ENCODE results near the gene OR2B2. TPM values are rescaled to one million over a fixed set of nuclear protein-coding genes. Genes with fewer than 3 reads are reported as not detected.

Gene OR2B2
- not detected for total RNA-seq
- not detected for polyA plus RNA-seq (ENCODE audit: insufficient read depth, low read depth, low replicate concordance)
- long read RNA-seq, donor 1: 0 reads
- long read RNA-seq, donor 2: 0 reads
- long read RNA-seq, donor 3: 0 reads
- long read RNA-seq, donor 4: 0 reads
- long read RNA-seq, donor 5: 0 reads
- long read RNA-seq, donor 6: 0 reads
- long read RNA-seq, donor 7: 0 reads
- long read RNA-seq, donor 8: 0 reads
- long read RNA-seq, donor 9: 0 reads
- long read RNA-seq, donor 10: 0 reads

DNA sequence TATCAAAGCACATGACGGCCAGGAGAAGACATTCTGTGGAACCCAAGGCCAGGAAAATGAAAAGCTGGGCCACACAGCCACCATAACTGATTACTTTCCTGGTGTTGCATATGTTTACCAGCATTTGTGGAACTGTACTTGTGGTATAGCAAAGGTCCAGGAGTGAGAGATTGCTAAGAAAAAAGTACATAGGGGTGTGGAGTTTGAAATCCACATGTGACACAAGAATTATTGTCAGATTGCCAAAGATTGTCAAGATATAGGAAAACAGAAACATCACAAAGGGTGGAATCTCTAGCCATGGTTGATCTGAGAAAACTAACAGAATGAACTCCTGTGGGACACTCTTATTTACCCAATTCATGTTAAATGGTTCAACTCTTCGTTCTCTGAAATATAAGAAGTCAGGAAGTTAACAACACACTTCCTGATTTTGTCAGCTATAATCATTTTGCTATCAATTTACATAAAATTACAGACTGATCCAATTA, at the start of gene OR2B2:
OR2B2 (minus strand) TSS at position 441 of the 491 bp plus-strand sequence; CDS start at position 364, 77 bp downstream.
- no peaks in the 10 kb centered on the region for H3K36me3 ChIP-seq (ENCODE audit: control insufficient read depth in 2 of 3, insufficient read depth in 3 of 3, low read length in 3 of 3)
- DNase-seq (no peak), FAIRE-seq (no peak)
- no peak within 1 kb of the TSS for H3K9ac ChIP-seq (ENCODE audit: low read length in 3 of 3)
- intact Hi-C loops (cut with DNase I): no loop called here
- H3K4me3 ChIP-seq (ENCODE audit: low read length in 3 of 3): no peak within 1 kb of the TSS
- H3K9me3 ChIP-seq (ENCODE audit: control insufficient read depth in 2 of 3, insufficient read depth in 1 of 3, low read length in 3 of 3): no peaks in the 10 kb centered on the region
- H3K4me1 ChIP-seq (ENCODE audit: control insufficient read depth in 2 of 3, insufficient read depth in 2 of 3, low read depth in 1 of 3, low read length in 3 of 3): no peaks in the 10 kb centered on the region
- TF ChIP-seq, protein P1, sequence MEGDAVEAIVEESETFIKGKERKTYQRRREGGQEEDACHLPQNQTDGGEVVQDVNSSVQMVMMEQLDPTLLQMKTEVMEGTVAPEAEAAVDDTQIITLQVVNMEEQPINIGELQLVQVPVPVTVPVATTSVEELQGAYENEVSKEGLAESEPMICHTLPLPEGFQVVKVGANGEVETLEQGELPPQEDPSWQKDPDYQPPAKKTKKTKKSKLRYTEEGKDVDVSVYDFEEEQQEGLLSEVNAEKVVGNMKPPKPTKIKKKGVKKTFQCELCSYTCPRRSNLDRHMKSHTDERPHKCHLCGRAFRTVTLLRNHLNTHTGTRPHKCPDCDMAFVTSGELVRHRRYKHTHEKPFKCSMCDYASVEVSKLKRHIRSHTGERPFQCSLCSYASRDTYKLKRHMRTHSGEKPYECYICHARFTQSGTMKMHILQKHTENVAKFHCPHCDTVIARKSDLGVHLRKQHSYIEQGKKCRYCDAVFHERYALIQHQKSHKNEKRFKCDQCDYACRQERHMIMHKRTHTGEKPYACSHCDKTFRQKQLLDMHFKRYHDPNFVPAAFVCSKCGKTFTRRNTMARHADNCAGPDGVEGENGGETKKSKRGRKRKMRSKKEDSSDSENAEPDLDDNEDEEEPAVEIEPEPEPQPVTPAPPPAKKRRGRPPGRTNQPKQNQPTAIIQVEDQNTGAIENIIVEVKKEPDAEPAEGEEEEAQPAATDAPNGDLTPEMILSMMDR (IDR thresholded peaks at IDR 0.05; ENCODE audit: borderline replicate concordance, extremely low read depth, insufficient read depth): no peak
- H3K27ac ChIP-seq (ENCODE audit: low read depth in 2 of 2, low read length in 2 of 2): no peak within 1 kb of the TSS
- no peaks in the 10 kb centered on the region for H3K27me3 ChIP-seq (ENCODE audit: control insufficient read depth, insufficient read depth, low read length)

DNA sequence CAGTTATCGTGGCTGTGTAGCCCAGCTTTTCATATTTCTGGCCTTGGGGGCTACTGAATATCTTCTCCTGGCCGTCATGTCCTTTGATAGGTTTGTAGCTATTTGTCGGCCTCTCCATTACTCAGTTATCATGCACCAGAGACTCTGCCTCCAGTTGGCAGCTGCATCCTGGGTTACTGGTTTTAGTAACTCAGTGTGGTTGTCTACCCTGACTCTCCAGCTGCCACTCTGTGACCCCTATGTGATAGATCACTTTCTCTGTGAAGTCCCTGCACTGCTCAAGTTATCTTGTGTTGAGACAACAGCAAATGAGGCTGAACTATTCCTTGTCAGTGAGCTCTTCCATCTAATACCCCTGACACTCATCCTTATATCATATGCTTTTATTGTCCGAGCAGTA, 45.3 kb upstream of the OR2B2 start:
- Histone ChIP-seq H3K27ac (ENCODE audit: low read depth in 2 of 2, low read length in 2 of 2) (no peak overlapping the region), H3K4me3 (ENCODE audit: low read length in 3 of 3) (no peak overlapping the region), H3K9ac (ENCODE audit: low read length in 3 of 3) (no peak overlapping the region), H3K36me3 (ENCODE audit: control insufficient read depth in 2 of 3, insufficient read depth in 3 of 3, low read length in 3 of 3) (no peaks in the 10 kb centered on the region), H3K4me1 (ENCODE audit: control insufficient read depth in 2 of 3, insufficient read depth in 2 of 3, low read depth in 1 of 3, low read length in 3 of 3) (no peaks in the 10 kb centered on the region), H3K9me3 (ENCODE audit: control insufficient read depth in 2 of 3, insufficient read depth in 1 of 3, low read length in 3 of 3) (no peaks in the 10 kb centered on the region), H3K27me3 (ENCODE audit: control insufficient read depth, insufficient read depth, low read length) (no peaks in the 10 kb centered on the region)
- FAIRE-seq: no peak
- peak in 2 of 5 donors; percentile 9 to 15 for DNase-seq
- intact Hi-C loops (cut with DNase I): no loop called here
- TF ChIP-seq, protein P1 (IDR thresholded peaks at IDR 0.05; ENCODE audit: borderline replicate concordance, extremely low read depth, insufficient read depth): no peak

DNA sequence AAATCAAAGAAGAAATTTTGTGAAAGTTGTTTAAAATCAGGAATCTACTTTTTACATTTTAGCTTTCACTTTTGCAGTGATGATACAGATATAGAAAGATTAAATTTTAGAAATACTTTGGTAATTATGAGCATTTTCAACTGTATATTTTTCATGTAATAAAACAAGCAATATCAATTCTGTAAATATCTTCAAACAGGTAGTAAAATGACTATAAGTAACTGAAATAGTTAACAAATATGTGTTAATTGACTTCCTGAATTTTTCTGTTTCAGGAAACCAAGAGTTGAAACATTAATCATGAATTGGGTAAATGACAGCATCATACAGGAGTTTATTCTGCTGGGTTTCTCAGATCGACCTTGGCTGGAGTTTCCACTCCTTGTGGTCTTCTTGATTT, 44.7 kb upstream of the OR2B2 start, which contains the start of gene OR2B6:
OR2B6 (plus strand) TSS at position 301 of the 400 bp plus-strand sequence; CDS start at position 301, 0 bp downstream.
- no peak for DNase-seq

More for the DNA sequence above, 44.7 kb upstream of the OR2B2 start, which contains the start of gene OR2B6:
- no peak for FAIRE-seq
- Histone ChIP-seq H3K27me3 (ENCODE audit: control insufficient read depth, insufficient read depth, low read length) (no peaks in the 10 kb centered on the region), H3K9me3 (ENCODE audit: control insufficient read depth in 2 of 3, insufficient read depth in 1 of 3, low read length in 3 of 3) (no peaks in the 10 kb centered on the region), H3K36me3 (ENCODE audit: control insufficient read depth in 2 of 3, insufficient read depth in 3 of 3, low read length in 3 of 3) (no peaks in the 10 kb centered on the region), H3K9ac (ENCODE audit: low read length in 3 of 3) (no peak within 1 kb of the TSS), H3K4me3 (ENCODE audit: low read length in 3 of 3) (no peak within 1 kb of the TSS), H3K27ac (ENCODE audit: low read depth in 2 of 2, low read length in 2 of 2) (no peak within 1 kb of the TSS), H3K4me1 (ENCODE audit: control insufficient read depth in 2 of 3, insufficient read depth in 2 of 3, low read depth in 1 of 3, low read length in 3 of 3) (no peaks in the 10 kb centered on the region)
- TF ChIP-seq, protein P1 (IDR thresholded peaks at IDR 0.05; ENCODE audit: borderline replicate concordance, extremely low read depth, insufficient read depth): no peak
- intact Hi-C loops (cut with DNase I): no loop called here
